Fibroblast of lung (primary cell): ENCODE data around the gene DNER. TPM values are rescaled to one million over a fixed set of nuclear protein-coding genes. Genes with fewer than 3 reads are reported as not detected.

Experiments
- DNase-seq, 2 donors: peaks; one replicate each; pipeline versions ENCODE4 v3.0.0 to v3.0.0-alpha.2; 2010; ENCODE audit warnings: low read depth in 2 of 2
- H2AFZ ChIP-seq: 2 replicates; pipeline ENCODE4 v1.5.1; 2012; ENCODE audit warnings: low read length, control low read depth, inconsistent platforms
- H3K27ac ChIP-seq: 2 replicates; pipeline ENCODE4 v1.5.1; 2011; ENCODE audit warnings: low read length, control low read depth; ENCODE audit not compliant: insufficient read depth
- H3K27me3 ChIP-seq: 2 replicates; pipeline ENCODE4 v1.5.1; 2011; ENCODE audit warnings: mild to moderate bottlenecking, low read length; ENCODE audit not compliant: control insufficient read depth, insufficient read depth
- H3K36me3 ChIP-seq: 2 replicates; pipeline ENCODE4 v1.5.1; 2011; ENCODE audit warnings: low read length; ENCODE audit not compliant: control insufficient read depth, insufficient read depth
- H3K4me1 ChIP-seq: 2 replicates; pipeline ENCODE4 v1.5.1; 2011; ENCODE audit warnings: low read length; ENCODE audit not compliant: control insufficient read depth, insufficient read depth; ENCODE audit errors: extremely low read depth
- H3K4me2 ChIP-seq: 2 replicates; pipeline ENCODE4 v1.5.1; 2011; ENCODE audit warnings: low read length, control low read depth; ENCODE audit not compliant: insufficient read depth; ENCODE audit errors: extremely low read depth
- H3K4me3 ChIP-seq, 4 experiments: fragments of 200-600 bp in 1 of 4; sonication (generic) in 1 of 4; replicated peaks in 1 of 4; 2 replicates each; pipeline ENCODE4 v1.5.1; 2011 to 2016; ENCODE audit warnings: low read length in 4 of 4, low read depth in 3 of 4, mild to moderate bottlenecking in 3 of 4, control low read depth in 2 of 4, inconsistent platforms in 1 of 4, mixed read lengths in 1 of 4; ENCODE audit not compliant: insufficient read depth in 1 of 4; ENCODE audit errors: control extremely low read depth in 1 of 4
- H3K79me2 ChIP-seq: 2 replicates; pipeline ENCODE4 v1.5.1; 2012; ENCODE audit warnings: mild to moderate bottlenecking, low read length, inconsistent platforms; ENCODE audit not compliant: control insufficient read depth, insufficient read depth
- H3K9ac ChIP-seq: 2 replicates; pipeline ENCODE4 v1.5.1; 2011; ENCODE audit warnings: mild to moderate bottlenecking, low read length, control low read depth; ENCODE audit not compliant: insufficient read depth
- H3K9me3 ChIP-seq: 2 replicates; pipeline ENCODE4 v1.5.1; 2012; ENCODE audit warnings: low read depth, low read length; ENCODE audit not compliant: control insufficient read depth, insufficient read depth
- H4K20me1 ChIP-seq: 2 replicates; pipeline ENCODE4 v1.5.1; 2011; ENCODE audit warnings: low read length; ENCODE audit not compliant: control insufficient read depth, insufficient read depth; ENCODE audit errors: extremely low read depth
- EZH2 ChIP-seq: IDR thresholded peaks from 2 replicates; pipeline ENCODE4 v1.5.1; 2012; ENCODE audit warnings: low read length, control low read depth, mild to moderate bottlenecking; ENCODE audit errors: missing control alignments
- polyA plus RNA-seq, 2 donors: library from polyadenylated mRNA; depleted of rRNA in 1 of 2; stranded (reverse) in 1 of 2; unstranded in 1 of 2; fragments of >200 nt; gene quantifications; 2 replicates each; pipeline ENCODE4 v1.2.1, GENCODE V29; 2011 to 2012; ENCODE audit warnings: missing spikeins in 1 of 2
- total RNA-seq: library from RNA; depleted of rRNA; stranded (reverse); fragments of >200 nt; gene quantifications from 2 replicates; pipeline ENCODE4 v1.2.1, GENCODE V29; 2014
- TF ChIP-seq, protein P1 (sequence below), 2 donors: IDR thresholded peaks in 1 of 2; conservative IDR thresholded peaks in 1 of 2; 1 replicate in 1 of 2; 2 replicates in 1 of 2; pipeline ENCODE4 v1.5.1; 2011 to 2012; ENCODE audit warnings: low read length in 2 of 2, control low read depth in 1 of 2, inconsistent platforms in 1 of 2, low read depth in 1 of 2, mild to moderate bottlenecking in 1 of 2

The DNER gene
- total and polyA plus RNA-seq, 2 donors (not counting 1 experiment from before 2014, with no cell fraction given) = 0.33 to 0.43 TPM

DNA sequence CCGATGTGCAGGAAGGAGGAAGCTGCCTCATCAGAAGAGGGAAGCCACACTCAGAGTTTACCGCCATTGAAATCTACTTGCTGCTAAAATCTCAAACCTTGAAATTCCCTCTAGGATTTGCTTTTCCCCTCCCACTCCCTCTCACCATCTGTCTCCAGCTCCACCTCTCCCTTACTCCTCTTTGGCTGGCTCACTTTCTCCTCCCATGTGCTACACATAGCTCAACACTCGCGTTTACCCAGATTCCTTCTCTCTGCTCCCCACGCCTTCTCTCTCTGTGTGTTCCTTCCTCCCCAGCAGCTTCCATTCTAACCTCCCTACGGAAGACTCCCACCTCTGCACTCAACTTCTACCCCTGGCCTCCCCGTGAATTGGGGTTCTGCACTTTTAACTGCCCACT lies 143.1 kb downstream of the DNER start:
- Histone ChIP-seq H3K4me2 (no peak overlapping the region), H3K9ac (no peak overlapping the region), H3K9me3 (no peaks in the 10 kb centered on the region), H3K4me1 (no peaks in the 10 kb centered on the region), H4K20me1 (no peaks in the 10 kb centered on the region), H3K27me3 (no peaks in the 10 kb centered on the region), H3K27ac (no peak overlapping the region), H3K36me3 (no peaks in the 10 kb centered on the region), H2AFZ (no peak overlapping the region), H3K4me3 (no peak overlapping the region), H3K79me2 (no peaks in the 10 kb centered on the region)
- no peak for DNase-seq
- TF ChIP-seq EZH2 = no peak
- TF ChIP-seq, protein P1, sequence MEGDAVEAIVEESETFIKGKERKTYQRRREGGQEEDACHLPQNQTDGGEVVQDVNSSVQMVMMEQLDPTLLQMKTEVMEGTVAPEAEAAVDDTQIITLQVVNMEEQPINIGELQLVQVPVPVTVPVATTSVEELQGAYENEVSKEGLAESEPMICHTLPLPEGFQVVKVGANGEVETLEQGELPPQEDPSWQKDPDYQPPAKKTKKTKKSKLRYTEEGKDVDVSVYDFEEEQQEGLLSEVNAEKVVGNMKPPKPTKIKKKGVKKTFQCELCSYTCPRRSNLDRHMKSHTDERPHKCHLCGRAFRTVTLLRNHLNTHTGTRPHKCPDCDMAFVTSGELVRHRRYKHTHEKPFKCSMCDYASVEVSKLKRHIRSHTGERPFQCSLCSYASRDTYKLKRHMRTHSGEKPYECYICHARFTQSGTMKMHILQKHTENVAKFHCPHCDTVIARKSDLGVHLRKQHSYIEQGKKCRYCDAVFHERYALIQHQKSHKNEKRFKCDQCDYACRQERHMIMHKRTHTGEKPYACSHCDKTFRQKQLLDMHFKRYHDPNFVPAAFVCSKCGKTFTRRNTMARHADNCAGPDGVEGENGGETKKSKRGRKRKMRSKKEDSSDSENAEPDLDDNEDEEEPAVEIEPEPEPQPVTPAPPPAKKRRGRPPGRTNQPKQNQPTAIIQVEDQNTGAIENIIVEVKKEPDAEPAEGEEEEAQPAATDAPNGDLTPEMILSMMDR (conservative IDR thresholded peaks at IDR 0.05 in 1 of 2, IDR thresholded peaks at IDR 0.05 in 1 of 2; ENCODE audit: low read depth in 1 of 2, low read length in 2 of 2) = no peak

DNA sequence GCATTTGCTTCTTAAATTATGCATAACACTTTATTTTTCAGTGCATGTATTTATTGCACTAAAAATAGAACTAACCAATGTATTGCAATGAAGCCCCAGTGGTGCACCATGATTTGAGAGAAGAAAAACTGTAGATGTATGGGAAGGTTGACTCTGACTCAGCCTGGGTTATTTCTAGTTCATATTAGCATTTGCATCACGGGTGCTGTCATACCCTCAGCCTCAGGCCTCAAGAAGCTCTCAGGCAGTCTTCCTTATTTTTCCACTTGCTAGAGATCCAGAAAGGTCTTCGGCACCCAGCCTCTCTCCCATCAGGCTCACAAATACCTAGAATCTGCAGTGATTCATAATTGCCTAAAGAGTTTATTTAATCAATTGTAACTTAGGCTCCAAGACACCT lies 148.0 kb downstream of the DNER start:
- Histone ChIP-seq H2AFZ (no peak overlapping the region), H3K27ac (no peak overlapping the region), H3K9ac (no peak overlapping the region), H3K79me2 (no peaks in the 10 kb centered on the region), H4K20me1 (no peaks in the 10 kb centered on the region), H3K4me3 (no peak overlapping the region), H3K4me2 (no peak overlapping the region), H3K27me3 (no peaks in the 10 kb centered on the region), H3K9me3 (no peaks in the 10 kb centered on the region), H3K36me3 (no peaks in the 10 kb centered on the region), H3K4me1 (no peaks in the 10 kb centered on the region)
- no peak for DNase-seq
- TF ChIP-seq, protein P1 (conservative IDR thresholded peaks at IDR 0.05 in 1 of 2, IDR thresholded peaks at IDR 0.05 in 1 of 2; ENCODE audit: low read depth in 1 of 2, low read length in 2 of 2) = no peak
- no peak for TF ChIP-seq EZH2

DNA sequence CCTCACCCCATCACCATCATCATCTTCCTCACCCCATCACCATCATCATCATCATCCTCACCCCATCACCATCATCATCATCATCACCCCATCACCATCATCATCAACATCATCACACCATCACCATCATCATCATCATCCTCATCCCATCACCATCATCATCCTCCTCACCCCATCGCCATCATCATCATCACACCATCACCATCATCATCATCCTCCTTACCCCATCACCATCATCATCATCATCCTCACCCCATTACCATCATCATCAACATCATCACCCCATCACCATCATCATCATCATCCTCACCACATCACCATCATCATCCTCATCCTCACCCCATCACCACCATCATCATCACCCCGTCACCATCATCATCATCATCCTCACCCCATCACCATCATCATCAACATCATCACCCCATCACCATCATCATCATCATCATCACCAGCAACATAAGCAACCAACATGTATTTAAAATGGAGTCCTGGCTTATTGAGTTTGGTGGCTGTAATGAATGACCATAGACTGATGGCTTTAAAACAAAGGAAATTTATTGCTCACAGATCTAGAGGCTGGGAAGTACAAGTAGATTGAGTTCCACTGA lies 150.0 kb downstream of the DNER start:
- Histone ChIP-seq H3K9me3 (no peaks in the 10 kb centered on the region), H3K36me3 (no peaks in the 10 kb centered on the region), H3K27ac (no peak overlapping the region), H4K20me1 (no peaks in the 10 kb centered on the region), H2AFZ (no peak overlapping the region), H3K9ac (no peak overlapping the region), H3K4me2 (no peak overlapping the region), H3K4me1 (no peaks in the 10 kb centered on the region), H3K79me2 (no peaks in the 10 kb centered on the region), H3K27me3 (no peaks in the 10 kb centered on the region), H3K4me3 (no peak overlapping the region)
- TF ChIP-seq, protein P1 (conservative IDR thresholded peaks at IDR 0.05 in 1 of 2, IDR thresholded peaks at IDR 0.05 in 1 of 2; ENCODE audit: low read depth in 1 of 2, low read length in 2 of 2) = no peak
- no peak for TF ChIP-seq EZH2
- DNase-seq = no peak
